Measurements from ENCODE around the gene DOCK1.

The DOCK1 gene

DNA sequence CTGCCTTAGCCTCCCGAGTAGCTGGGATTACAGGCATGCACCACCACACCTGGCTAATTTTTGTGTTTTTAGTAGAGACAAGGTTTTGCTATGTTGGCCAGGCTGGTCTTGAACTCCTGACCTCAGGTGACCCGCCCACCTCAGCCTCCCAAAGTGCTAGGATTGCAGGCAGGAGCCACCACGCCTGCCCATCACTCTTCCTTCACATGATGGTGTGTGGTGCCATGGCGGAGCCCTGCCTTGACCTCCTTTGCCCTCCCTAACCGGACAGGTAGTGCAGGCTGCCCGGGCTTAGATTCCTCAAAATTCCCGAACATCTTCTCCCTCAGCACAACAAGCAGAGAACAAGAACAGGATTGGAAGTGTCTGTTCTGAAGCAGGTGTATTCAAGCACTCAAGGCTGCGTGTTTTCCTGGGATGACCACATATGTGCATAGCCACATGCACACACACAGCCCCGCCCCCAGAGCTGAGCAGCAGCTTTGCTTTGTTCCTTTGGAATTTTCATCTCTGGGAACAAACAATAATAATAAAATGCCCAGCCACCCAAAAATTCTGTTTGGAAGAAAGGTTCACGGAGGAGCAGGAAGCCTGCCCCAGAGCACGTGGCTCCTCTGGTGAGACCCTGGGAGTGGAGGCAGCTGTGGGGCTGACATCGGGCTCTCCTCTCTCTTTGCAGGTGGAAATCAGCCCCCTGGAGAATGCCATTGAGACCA lies 512.6 kb downstream of the DOCK1 start:
- Histone ChIP-seq H3K4me3 (ENCODE audit: low read length) (no peak overlapping the region), H3K9me2 (replicated peaks; ENCODE audit: insufficient read depth, low read length) (no peaks in the 10 kb centered on the region), H3K9me3 (replicated peaks; ENCODE audit: insufficient read depth, low read length) (no peaks in the 10 kb centered on the region), H2AFZ (ENCODE audit: low read length) (no peak overlapping the region), H3K79me2 (ENCODE audit: low read length) (no peaks in the 10 kb centered on the region), H3K27ac (ENCODE audit: low read length) (no peak overlapping the region), H3K4me1 (ENCODE audit: low read length) (no peaks in the 10 kb centered on the region), H3F3A (ENCODE audit: insufficient read depth, low read length) (no peaks in the 10 kb centered on the region), H3K27me3 (replicated peaks; ENCODE audit: insufficient read depth, low read length) (peaks cover 11% of the 10 kb centered on the region; the same call in 1 of the 2 replicates), H3K36me3 (replicated peaks; ENCODE audit: insufficient read depth, low read length) (no peaks in the 10 kb centered on the region), H3K9ac (ENCODE audit: low read length) (no peak overlapping the region), H3K4me2 (ENCODE audit: low read depth, low read length) (no peak overlapping the region), H4K20me1 (ENCODE audit: insufficient read depth, low read length) (no peaks in the 10 kb centered on the region)
- DNase-seq = no peak
- TF ChIP-seq EZH2 (optimal IDR thresholded peaks at IDR 0.05; ENCODE audit: low read depth, low read length) (no peak), EZH2phosphoT487 (IDR thresholded peaks at IDR 0.05; ENCODE audit: low read length) (no peak)
- TF ChIP-seq, protein P1, sequence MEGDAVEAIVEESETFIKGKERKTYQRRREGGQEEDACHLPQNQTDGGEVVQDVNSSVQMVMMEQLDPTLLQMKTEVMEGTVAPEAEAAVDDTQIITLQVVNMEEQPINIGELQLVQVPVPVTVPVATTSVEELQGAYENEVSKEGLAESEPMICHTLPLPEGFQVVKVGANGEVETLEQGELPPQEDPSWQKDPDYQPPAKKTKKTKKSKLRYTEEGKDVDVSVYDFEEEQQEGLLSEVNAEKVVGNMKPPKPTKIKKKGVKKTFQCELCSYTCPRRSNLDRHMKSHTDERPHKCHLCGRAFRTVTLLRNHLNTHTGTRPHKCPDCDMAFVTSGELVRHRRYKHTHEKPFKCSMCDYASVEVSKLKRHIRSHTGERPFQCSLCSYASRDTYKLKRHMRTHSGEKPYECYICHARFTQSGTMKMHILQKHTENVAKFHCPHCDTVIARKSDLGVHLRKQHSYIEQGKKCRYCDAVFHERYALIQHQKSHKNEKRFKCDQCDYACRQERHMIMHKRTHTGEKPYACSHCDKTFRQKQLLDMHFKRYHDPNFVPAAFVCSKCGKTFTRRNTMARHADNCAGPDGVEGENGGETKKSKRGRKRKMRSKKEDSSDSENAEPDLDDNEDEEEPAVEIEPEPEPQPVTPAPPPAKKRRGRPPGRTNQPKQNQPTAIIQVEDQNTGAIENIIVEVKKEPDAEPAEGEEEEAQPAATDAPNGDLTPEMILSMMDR (IDR thresholded peaks at IDR 0.05; ENCODE audit: low read length) = no peak

DNA sequence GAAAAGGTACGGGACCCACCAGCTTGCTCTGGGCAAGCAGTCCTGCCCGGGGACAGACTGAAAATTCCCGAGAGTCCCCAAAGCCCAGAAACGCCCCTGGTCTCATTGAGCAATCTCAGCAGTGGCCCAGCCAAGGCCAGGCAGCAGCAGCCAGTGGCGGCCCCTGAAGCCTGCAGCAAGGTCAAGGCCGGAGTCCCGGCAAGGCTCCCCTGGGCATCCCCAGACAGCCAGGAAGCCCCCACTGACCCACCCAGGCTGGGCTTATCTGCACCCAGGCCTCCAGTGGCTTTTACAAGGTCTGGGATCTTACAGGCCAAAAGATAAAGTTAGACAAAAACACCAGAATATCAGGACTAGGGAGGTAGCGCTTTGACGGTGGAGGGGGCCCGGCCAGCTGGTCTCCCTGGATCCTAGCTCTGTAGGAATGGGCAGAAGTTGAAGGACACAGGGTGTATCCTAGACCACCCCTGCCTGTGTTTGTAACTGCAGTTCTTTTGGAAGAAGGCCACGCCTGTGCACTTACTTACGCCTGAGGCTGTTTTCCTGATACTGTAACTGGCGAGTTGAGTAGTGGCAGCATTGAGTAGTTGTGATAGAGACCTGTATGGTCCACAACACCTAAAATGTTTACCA lies 513.4 kb downstream of the DOCK1 start:
- H4K20me1 ChIP-seq (ENCODE audit: insufficient read depth, low read length) = no peaks in the 10 kb centered on the region
- no peaks in the 10 kb centered on the region for H3F3A ChIP-seq (ENCODE audit: insufficient read depth, low read length)
- H3K9me2 ChIP-seq (replicated peaks; ENCODE audit: insufficient read depth, low read length) = no peaks in the 10 kb centered on the region
- no peak overlapping the region for H2AFZ ChIP-seq (ENCODE audit: low read length)
- no peak overlapping the region for H3K9ac ChIP-seq (ENCODE audit: low read length)
- H3K36me3 ChIP-seq (replicated peaks; ENCODE audit: insufficient read depth, low read length) = no peaks in the 10 kb centered on the region
- H3K4me1 ChIP-seq (ENCODE audit: low read length) = no peaks in the 10 kb centered on the region
- H3K9me3 ChIP-seq (replicated peaks; ENCODE audit: insufficient read depth, low read length) = no peaks in the 10 kb centered on the region
- no peak for DNase-seq
- no peak overlapping the region for H3K27ac ChIP-seq (ENCODE audit: low read length)
- no peak overlapping the region for H3K4me2 ChIP-seq (ENCODE audit: low read depth, low read length)
- TF ChIP-seq EZH2 (optimal IDR thresholded peaks at IDR 0.05; ENCODE audit: low read depth, low read length) (no peak), EZH2phosphoT487 (IDR thresholded peaks at IDR 0.05; ENCODE audit: low read length) (no peak)
- TF ChIP-seq, protein P1 (IDR thresholded peaks at IDR 0.05; ENCODE audit: low read length) = no peak
- H3K27me3 ChIP-seq (replicated peaks; ENCODE audit: insufficient read depth, low read length) = peaks cover 11% of the 10 kb centered on the region; the same call in 1 of the 2 replicates
- H3K79me2 ChIP-seq (ENCODE audit: low read length) = no peaks in the 10 kb centered on the region
- no peak overlapping the region for H3K4me3 ChIP-seq (ENCODE audit: low read length)

DNA sequence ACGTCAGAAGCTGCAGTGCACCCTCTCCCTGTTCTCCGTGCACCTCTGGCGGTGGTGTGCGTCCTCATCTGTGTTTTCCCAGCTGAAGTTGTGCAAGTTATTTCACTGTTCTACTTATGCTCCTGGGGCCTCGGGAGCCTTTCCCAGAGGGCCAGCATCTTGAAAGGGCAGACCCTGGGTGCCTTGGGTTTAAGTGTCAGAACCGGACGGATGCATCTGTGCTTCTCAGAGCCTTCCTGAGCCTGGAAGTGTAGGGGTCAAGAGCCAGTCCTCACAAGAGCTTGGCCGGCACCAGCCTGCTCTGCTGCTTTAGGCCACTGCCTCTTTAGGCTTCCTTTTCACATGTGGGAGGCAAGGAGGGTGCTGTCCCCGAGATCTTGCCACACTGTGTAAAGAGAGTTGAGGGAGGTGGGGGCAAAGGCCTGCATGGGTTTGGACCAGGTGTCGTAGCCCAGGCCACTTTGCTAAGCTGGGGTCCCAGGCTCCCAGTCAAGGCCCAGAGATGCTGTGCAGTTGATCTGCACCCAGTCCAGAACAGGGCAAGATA lies 515.0 kb downstream of the DOCK1 start:
- Histone ChIP-seq H3K36me3 (replicated peaks; ENCODE audit: insufficient read depth, low read length) (no peaks in the 10 kb centered on the region), H3K4me2 (ENCODE audit: low read depth, low read length) (no peak overlapping the region), H4K20me1 (ENCODE audit: insufficient read depth, low read length) (no peaks in the 10 kb centered on the region), H3F3A (ENCODE audit: insufficient read depth, low read length) (no peaks in the 10 kb centered on the region), H3K9me2 (replicated peaks; ENCODE audit: insufficient read depth, low read length) (no peaks in the 10 kb centered on the region), H3K9me3 (replicated peaks; ENCODE audit: insufficient read depth, low read length) (no peaks in the 10 kb centered on the region), H3K79me2 (ENCODE audit: low read length) (no peaks in the 10 kb centered on the region), H3K4me3 (ENCODE audit: low read length) (no peak overlapping the region), H3K27me3 (replicated peaks; ENCODE audit: insufficient read depth, low read length) (no peaks in the 10 kb centered on the region), H3K4me1 (ENCODE audit: low read length) (no peaks in the 10 kb centered on the region), H2AFZ (ENCODE audit: low read length) (no peak overlapping the region), H3K9ac (ENCODE audit: low read length) (no peak overlapping the region), H3K27ac (ENCODE audit: low read length) (no peak overlapping the region)
- no peak for DNase-seq
- TF ChIP-seq, protein P1 (IDR thresholded peaks at IDR 0.05; ENCODE audit: low read length) = no peak
- TF ChIP-seq EZH2phosphoT487 (IDR thresholded peaks at IDR 0.05; ENCODE audit: low read length) (no peak), EZH2 (optimal IDR thresholded peaks at IDR 0.05; ENCODE audit: low read depth, low read length) (no peak)

Data from MM.1S (cell line).